ENCODE results near the gene MYO18B. TPM values are rescaled to one million over a fixed set of nuclear protein-coding genes. Genes with fewer than 3 reads are reported as not detected.

MYO18B gene
- total RNA-seq, 2 experiments from 2014 or later: 0.11 to 0.22 TPM

- H3K4me3 ChIP-seq (ENCODE audit: low read length): no peak overlapping the region
- ATAC-seq (ENCODE audit: poor library complexity) (no peak), DNase-seq (no peak)
- H3K9me3 ChIP-seq (ENCODE audit: control insufficient read depth in 1 of 2, insufficient read depth in 1 of 2, low read length in 2 of 2): peaks cover 0 to 11% of the 10 kb centered on the region in 2 experiments
- Mint-ChIP-seq H3K27ac (no peak overlapping the region), H3K36me3 (ENCODE audit: low read depth) (no peaks in the 10 kb centered on the region), H3K4me3 (no peak overlapping the region), H3K9me3 (no peaks in the 10 kb centered on the region), H3K4me1 (ENCODE audit: low read depth) (no peaks in the 10 kb centered on the region), H3K27me3 (peaks cover 11% of the 10 kb centered on the region)
- CTCF ChIA-PET: no interaction called here
- H3K27me3 ChIP-seq (ENCODE audit: control insufficient read depth in 1 of 2, insufficient read depth in 2 of 2, low read length in 2 of 2): no peaks in the 10 kb centered on the region
- H3K36me3 ChIP-seq (ENCODE audit: insufficient read depth, low read length): no peaks in the 10 kb centered on the region
- TF ChIP-seq CTCF (IDR thresholded peaks at IDR 0.05): no peak
- H3K27ac ChIP-seq (ENCODE audit: low read depth in 1 of 2, low read length in 2 of 2): no peak overlapping the region
- POLR2A ChIA-PET: no interaction called here
- intact Hi-C loops (cut with DNase I, micrococcal nuclease): no loop called here
- H3K4me1 ChIP-seq (ENCODE audit: insufficient read depth, low read length): no peaks in the 10 kb centered on the region
These were observed 91.1 kb downstream of the MYO18B start for GRCh38 chr22:25833091-25833490.

- POLR2A ChIA-PET: no interaction called here
- H3K27ac Mint-ChIP-seq: no peak overlapping the region
- ATAC-seq (ENCODE audit: poor library complexity): no peak
These were observed 91.7 kb downstream of the MYO18B start for GRCh38 chr22:25833676-25834075.

GRCh38 chr22:25834490-25834889 is 92.5 kb downstream of the MYO18B start:
- H3K9me3 ChIP-seq (ENCODE audit: control insufficient read depth in 1 of 2, insufficient read depth in 1 of 2, low read length in 2 of 2): peaks cover 0 to 4% of the 10 kb centered on the region in 2 experiments
- H3K4me3 ChIP-seq (ENCODE audit: low read length): no peak overlapping the region
- no peak overlapping the region for H3K27ac ChIP-seq (ENCODE audit: low read depth in 1 of 2, low read length in 2 of 2)
- Mint-ChIP-seq H3K27ac (no peak overlapping the region), H3K4me1 (ENCODE audit: low read depth) (no peaks in the 10 kb centered on the region), H3K36me3 (ENCODE audit: low read depth) (no peaks in the 10 kb centered on the region), H3K27me3 (peaks cover 11% of the 10 kb centered on the region), H3K9me3 (no peaks in the 10 kb centered on the region), H3K4me3 (no peak overlapping the region)
- H3K4me1 ChIP-seq (ENCODE audit: insufficient read depth, low read length): no peaks in the 10 kb centered on the region
- no peaks in the 10 kb centered on the region for H3K27me3 ChIP-seq (ENCODE audit: control insufficient read depth in 1 of 2, insufficient read depth in 2 of 2, low read length in 2 of 2)
- no peak for ATAC-seq (ENCODE audit: poor library complexity)
- POLR2A ChIA-PET: no interaction called here
- DNase-seq: no peak
- intact Hi-C loops (cut with DNase I, micrococcal nuclease): no loop called here
- H3K36me3 ChIP-seq (ENCODE audit: insufficient read depth, low read length): no peaks in the 10 kb centered on the region
- no peak for TF ChIP-seq CTCF (IDR thresholded peaks at IDR 0.05)
- CTCF ChIA-PET: no interaction called here

More at GRCh38 chr22:25833676-25834075, 91.7 kb downstream of the MYO18B start:
- Mint-ChIP-seq H3K9me3 (no peaks in the 10 kb centered on the region), H3K27me3 (peaks cover 11% of the 10 kb centered on the region), H3K36me3 (ENCODE audit: low read depth) (no peaks in the 10 kb centered on the region), H3K4me1 (ENCODE audit: low read depth) (no peaks in the 10 kb centered on the region), H3K4me3 (no peak overlapping the region)
- TF ChIP-seq CTCF (IDR thresholded peaks at IDR 0.05): no peak
- Histone ChIP-seq H3K4me1 (ENCODE audit: insufficient read depth, low read length) (no peaks in the 10 kb centered on the region), H3K9me3 (ENCODE audit: control insufficient read depth in 1 of 2, insufficient read depth in 1 of 2, low read length in 2 of 2) (peaks cover 0 to 10% of the 10 kb centered on the region in 2 experiments), H3K27me3 (ENCODE audit: control insufficient read depth in 1 of 2, insufficient read depth in 2 of 2, low read length in 2 of 2) (no peaks in the 10 kb centered on the region), H3K36me3 (ENCODE audit: insufficient read depth, low read length) (no peaks in the 10 kb centered on the region), H3K4me3 (ENCODE audit: low read length) (no peak overlapping the region), H3K27ac (ENCODE audit: low read depth in 1 of 2, low read length in 2 of 2) (no peak overlapping the region)
- intact Hi-C loops (cut with DNase I, micrococcal nuclease): no loop called here
- CTCF ChIA-PET: no interaction called here
- DNase-seq: no peak

All from CD4-positive, alpha-beta T cell (primary cell).